Common myeloid progenitor, CD34-positive (primary cell): ENCODE data around the gene GDF7.

Experiments used
- CTCF ChIA-PET: fragments of 350-600 bp; sonication (Branson Sonifier 250); formaldehyde crosslinking; loops from one replicate; lab custom pipeline; 2021; ENCODE audit warnings: antibody characterized with exemption; lab: Charles Lee
- POLR2A ChIA-PET: fragments of 350-600 bp; sonication (Branson Sonifier 250); formaldehyde crosslinking; loops from one replicate; lab custom pipeline; 2021; ENCODE audit warnings: antibody characterized with exemption; lab: Charles Lee
- DNase-seq, 3 donors: peaks; one replicate each; pipeline versions ENCODE4 v3.0.0 to v3.0.0-alpha.2; 2013
- H3K27ac ChIP-seq, 2 experiments: 1 replicate in 1 of 2; 2 replicates in 1 of 2; pipeline ENCODE4 v1.7.0; 2013; ENCODE audit warnings: inconsistent platforms in 2 of 2, low read length in 2 of 2, mild to moderate bottlenecking in 2 of 2, low read depth in 1 of 2, moderate library complexity in 1 of 2; ENCODE audit not compliant: severe bottlenecking in 2 of 2, insufficient read depth in 1 of 2, poor library complexity in 1 of 2
- H3K27me3 ChIP-seq, 5 experiments: replicated peaks in 2 of 5; 1 replicate in 3 of 5; 2 replicates in 2 of 5; pipeline versions ENCODE4 v1.6.1 to v1.7.0; 2013; ENCODE audit warnings: low read length in 4 of 5, mild to moderate bottlenecking in 2 of 5, moderate library complexity in 2 of 5, inconsistent platforms in 1 of 5; ENCODE audit not compliant: insufficient read depth in 5 of 5, control insufficient read depth in 4 of 5
- H3K36me3 ChIP-seq, 4 experiments: 1 replicate in 2 of 4; 2 replicates in 2 of 4; pipeline versions ENCODE4 v1.6.1 to v1.7.0; 2013; ENCODE audit warnings: low read length in 3 of 4, control low read depth in 1 of 4, mild to moderate bottlenecking in 1 of 4; ENCODE audit not compliant: control insufficient read depth in 4 of 4, insufficient read depth in 4 of 4
- H3K4me1 ChIP-seq, 4 experiments: 1 replicate in 3 of 4; 2 replicates in 1 of 4; pipeline versions ENCODE4 v1.6.1 to v1.7.1; 2013; ENCODE audit warnings: low read length in 3 of 4, mild to moderate bottlenecking in 3 of 4, control low read depth in 1 of 4, inconsistent platforms in 1 of 4, moderate library complexity in 1 of 4; ENCODE audit not compliant: control insufficient read depth in 4 of 4, insufficient read depth in 4 of 4; ENCODE audit errors: control extremely low read depth in 1 of 4
- H3K4me3 ChIP-seq, 7 experiments: 1 replicate in 4 of 7; 2 replicates in 3 of 7; pipeline versions ENCODE4 v1.5.1 to v1.7.0; 2013; ENCODE audit warnings: mild to moderate bottlenecking in 7 of 7, low read length in 6 of 7, moderate library complexity in 6 of 7, inconsistent platforms in 2 of 7, low read depth in 2 of 7, control low read depth in 1 of 7; ENCODE audit not compliant: insufficient read depth in 4 of 7, control insufficient read depth in 1 of 7; ENCODE audit errors: extremely low read depth in 1 of 7
- H3K9me3 ChIP-seq, 5 experiments: 1 replicate in 4 of 5; 2 replicates in 1 of 5; pipeline versions ENCODE4 v1.6.1 to v1.7.1; 2013; ENCODE audit warnings: low read length in 4 of 5, mild to moderate bottlenecking in 2 of 5, inconsistent platforms in 1 of 5, low read depth in 1 of 5, moderate library complexity in 1 of 5; ENCODE audit not compliant: control insufficient read depth in 4 of 5, insufficient read depth in 2 of 5; ENCODE audit errors: control extremely low read depth in 1 of 5
- WGBS: methylation state at CpG from one replicate; pipeline ENCODE4 v1.1.5; 2013; ENCODE audit not compliant: insufficient coverage; 5-methylcytosine and 5-hydroxymethylcytosine counted together

The GDF7 gene

DNA sequence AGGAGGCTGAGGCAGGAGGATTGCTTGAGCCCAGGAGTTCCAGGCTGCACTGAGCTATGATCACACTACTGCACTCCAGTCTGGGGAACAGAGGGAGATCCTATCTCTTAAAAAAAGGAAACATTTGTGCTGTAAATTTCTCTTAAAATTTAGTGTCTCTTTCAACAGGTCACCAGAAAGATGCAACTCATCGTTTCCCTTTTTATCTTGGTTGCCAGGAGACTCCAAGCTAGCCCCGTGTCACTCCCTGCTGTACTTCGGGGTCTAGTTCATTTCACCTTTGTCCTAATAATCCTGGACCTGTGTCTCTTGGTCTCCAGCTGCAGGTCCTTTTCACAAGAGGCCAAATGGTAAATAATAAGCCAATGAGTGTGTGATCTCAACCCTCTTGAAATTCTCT, 23.1 kb upstream of the GDF7 start:
- no peak for DNase-seq
- 60% methylated on average over 3 of the region's 3 CpGs for WGBS
- H3K36me3 ChIP-seq = peaks cover 0 to 51% (median 23%) of the 10 kb centered on the region in 4 experiments
- ChIA-PET CTCF (interaction anchor here (0.6 to 7.8 kb wide), 21 partner anchors 13 to 308 kb away, joined by 3 to 52 read pairs (median 4); partner anchors contain the start of gene LDAH), POLR2A (no interaction called here)
- H3K9me3 ChIP-seq = no peaks in the 10 kb centered on the region
- H3K4me3 ChIP-seq = no peak overlapping the region
- no peak overlapping the region for H3K27ac ChIP-seq
- no peaks in the 10 kb centered on the region for H3K27me3 ChIP-seq
- H3K4me1 ChIP-seq = peaks cover 0 to 6% (median 0%) of the 10 kb centered on the region in 4 experiments

GRCh38 chr2:20645301-20645701, 21.6 kb upstream of the GDF7 start:
- no peak for DNase-seq
- peaks cover 0 to 12% (median 6%) of the 10 kb centered on the region in 4 experiments for H3K4me1 ChIP-seq
- ChIA-PET CTCF (interaction anchor here (4.7 kb wide), 1 partner anchor 206 kb away, joined by 52 read pairs; no protein-coding TSS in a partner anchor), POLR2A (no interaction called here)
- peaks cover 0 to 41% (median 18%) of the 10 kb centered on the region in 4 experiments for H3K36me3 ChIP-seq
- no peak overlapping the region for H3K27ac ChIP-seq
- H3K4me3 ChIP-seq = no peak overlapping the region
- no peaks in the 10 kb centered on the region for H3K9me3 ChIP-seq
- whole genome bisulfite sequencing = 97% methylated on average over 13 of the region's 14 CpGs
- no peaks in the 10 kb centered on the region for H3K27me3 ChIP-seq

- peaks cover 0 to 37% (median 15%) of the 10 kb centered on the region in 4 experiments for H3K36me3 ChIP-seq
- no peak overlapping the region for H3K27ac ChIP-seq
- POLR2A ChIA-PET = interaction anchor here (0.5 kb wide), 1 partner anchor 45 kb away, joined by 4 read pairs; no protein-coding TSS in a partner anchor
- H3K9me3 ChIP-seq = no peaks in the 10 kb centered on the region
- DNase-seq = no peak
- 98% methylated on average over 7 of the region's 10 CpGs for WGBS
- CTCF ChIA-PET = interaction anchor here (0.6 to 1.8 kb wide), 3 partner anchors 12 to 46 kb away, joined by 3 to 5 read pairs (median 3); no protein-coding TSS in a partner anchor
- H3K4me3 ChIP-seq = no peak overlapping the region
- H3K4me1 ChIP-seq = peaks cover 2 to 17% (median 10%) of the 10 kb centered on the region in 4 experiments
- H3K27me3 ChIP-seq = no peaks in the 10 kb centered on the region
Observed at GRCh38 chr2:20645761-20646160, 21.2 kb upstream of the GDF7 start.

DNA sequence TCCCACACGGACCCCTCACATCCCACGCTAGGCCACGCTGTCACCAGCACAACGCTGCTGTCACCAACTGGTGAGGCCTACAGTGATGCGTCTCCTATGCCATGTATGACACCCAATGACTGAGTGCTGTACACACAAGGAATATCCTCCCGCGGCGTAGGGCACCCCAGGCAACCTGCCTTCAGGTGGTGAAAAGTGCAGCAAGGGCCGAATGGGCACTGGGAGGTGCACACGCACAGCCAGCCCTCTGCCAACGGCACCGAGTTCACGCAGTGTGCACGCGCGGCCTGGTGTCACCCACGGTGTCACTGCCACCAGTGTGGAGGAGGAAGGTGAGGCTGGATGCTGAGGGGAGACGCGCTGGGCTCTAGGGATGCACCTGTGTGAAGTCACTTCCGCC, 20.5 kb upstream of the GDF7 start:
- Histone ChIP-seq H3K4me3 (no peak overlapping the region), H3K4me1 (peaks cover 2 to 20% (median 12%) of the 10 kb centered on the region in 4 experiments), H3K36me3 (peaks cover 0 to 30% (median 12%) of the 10 kb centered on the region in 4 experiments), H3K27me3 (no peaks in the 10 kb centered on the region), H3K27ac (no peak overlapping the region), H3K9me3 (no peaks in the 10 kb centered on the region)
- ChIA-PET CTCF (interaction anchor here (1.1 to 1.8 kb wide), 3 partner anchors 12 to 210 kb away, joined by 3 to 5 read pairs (median 3); no protein-coding TSS in a partner anchor), POLR2A (no interaction called here)
- DNase-seq = no peak
- 99% methylated on average over 20 of the region's 20 CpGs for WGBS

- CTCF ChIA-PET = interaction anchor here (1.2 to 1.8 kb wide), 2 partner anchors 16 to 210 kb away, joined by 3 to 5 read pairs; no protein-coding TSS in a partner anchor
- DNase-seq = no peak
- WGBS = 100% methylated on average over 3 of the region's 3 CpGs
- H3K36me3 ChIP-seq = peaks cover 0 to 23% (median 11%) of the 10 kb centered on the region in 4 experiments
- peaks cover 2 to 25% (median 16%) of the 10 kb centered on the region in 4 experiments for H3K4me1 ChIP-seq
- no peak overlapping the region for H3K4me3 ChIP-seq
- H3K27ac ChIP-seq = no peak overlapping the region
- no peaks in the 10 kb centered on the region for H3K9me3 ChIP-seq
- POLR2A ChIA-PET = interaction anchor here (0.5 kb wide), 1 partner anchor 675 kb away, joined by 8 read pairs; no protein-coding TSS in a partner anchor
- no peaks in the 10 kb centered on the region for H3K27me3 ChIP-seq
Observed at GRCh38 chr2:20647211-20647610, 19.7 kb upstream of the GDF7 start.

GRCh38 chr2:20647738-20648137, 19.2 kb upstream of the GDF7 start:
- Histone ChIP-seq H3K27me3 (no peaks in the 10 kb centered on the region), H3K27ac (no peak overlapping the region), H3K4me3 (no peak overlapping the region), H3K9me3 (no peaks in the 10 kb centered on the region), H3K4me1 (peaks cover 2 to 25% (median 16%) of the 10 kb centered on the region in 4 experiments), H3K36me3 (peaks cover 0 to 23% (median 11%) of the 10 kb centered on the region in 4 experiments)
- WGBS = 95% methylated on average over 7 of the region's 8 CpGs
- CTCF ChIA-PET = interaction anchor here (1.5 to 1.8 kb wide), 4 partner anchors 10 to 236 kb away, joined by 4 to 10 read pairs (median 5); partner anchors contain the start of gene RHOB
- POLR2A ChIA-PET = interaction anchor here (0.5 kb wide), 1 partner anchor 676 kb away, joined by 8 read pairs; no protein-coding TSS in a partner anchor
- DNase-seq = no peak

DNA sequence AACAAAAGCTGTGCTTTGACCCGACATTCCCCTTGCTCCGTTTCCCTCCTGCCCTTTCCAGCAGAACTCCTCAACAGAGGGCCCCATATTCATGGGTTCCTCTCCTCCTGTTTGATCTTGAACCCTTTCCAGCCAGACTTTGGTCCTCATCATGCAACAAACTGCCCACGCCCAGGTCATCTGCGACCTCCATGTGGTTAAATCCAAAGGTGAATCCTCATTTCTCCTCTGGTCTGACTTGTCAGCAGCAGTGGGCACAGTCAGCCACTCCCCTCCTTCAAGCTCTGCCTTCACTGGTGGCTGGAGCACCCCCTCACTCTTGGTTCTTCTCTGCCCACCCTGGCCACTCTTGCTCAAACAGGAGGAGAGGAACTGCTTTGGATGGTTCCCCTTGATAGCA, 18.7 kb upstream of the GDF7 start:
- peaks cover 2 to 23% (median 16%) of the 10 kb centered on the region in 4 experiments for H3K4me1 ChIP-seq
- H3K27ac ChIP-seq = no peak overlapping the region
- no peaks in the 10 kb centered on the region for H3K9me3 ChIP-seq
- DNase-seq = no peak
- ChIA-PET POLR2A (interaction anchor here (0.9 kb wide), 1 partner anchor 204 kb away, joined by 3 read pairs; no protein-coding TSS in a partner anchor), CTCF (interaction anchor here (1.0 to 4.4 kb wide), 7 partner anchors 7 to 237 kb away, joined by 3 to 26 read pairs (median 5); partner anchors contain the start of gene RHOB)
- H3K4me3 ChIP-seq = no peak overlapping the region
- no peaks in the 10 kb centered on the region for H3K27me3 ChIP-seq
- H3K36me3 ChIP-seq = peaks cover 0 to 23% (median 10%) of the 10 kb centered on the region in 4 experiments
- WGBS = 96% methylated on average over 4 of the region's 4 CpGs
